ENCODE data around the gene KIF19. TPM values are rescaled to one million over a fixed set of nuclear protein-coding genes. Genes with fewer than 3 reads are reported as not detected.

Gene KIF19
- total and polyA plus RNA-seq, 2 experiments from 2014 or later = 0.46 to 0.80 TPM

GRCh38 chr17:74350486-74350885 is 24.5 kb downstream of the KIF19 start:
- peaks cover 59% of the 10 kb centered on the region for H3K27me3 ChIP-seq

GRCh38 chr17:74351552-74352210 is 25.7 kb downstream of the KIF19 start:
- Histone ChIP-seq H2AFZ (no peak overlapping the region), H3K4me3 (no peak overlapping the region), H3K27me3 (peaks cover 65% of the 10 kb centered on the region), H3K4me2 (peak overlapping the region; percentile 37), H3K36me3 (replicated peaks; ENCODE audit: insufficient read depth, low read depth) (no peaks in the 10 kb centered on the region), H3K79me2 (no peaks in the 10 kb centered on the region), H4K20me1 (ENCODE audit: insufficient read depth, poor library complexity, severe bottlenecking) (no peaks in the 10 kb centered on the region), H3K27ac (no peak overlapping the region), H3K4me1 (ENCODE audit: insufficient read depth) (no peaks in the 10 kb centered on the region), H3K9me2 (replicated peaks; ENCODE audit: insufficient read depth) (no peaks in the 10 kb centered on the region), H3K9me3 (ENCODE audit: low read depth) (no peaks in the 10 kb centered on the region)
- 6% methylated on average over 44 of the region's 55 CpGs for WGBS (ENCODE audit: low lambda C conversion rate, missing lambda C conversion rate)
- peak; percentile 21 for TF ChIP-seq CTCF (IDR thresholded peaks at IDR 0.05; ENCODE audit: poor library complexity)
- TF ChIP-seq EZH2phosphoT487 (IDR thresholded peaks at IDR 0.05; ENCODE audit: low read depth, severe bottlenecking, unreplicated experiment) = no peak
- peak; percentile 58 for TF ChIP-seq EZH2 (IDR thresholded peaks at IDR 0.05; ENCODE audit: borderline replicate concordance)
- DNase-seq (ENCODE audit: low spot score) = peak; percentile 57

More at GRCh38 chr17:74350486-74350885, 24.5 kb downstream of the KIF19 start:
- H2AFZ ChIP-seq = no peak overlapping the region
- H3K9me3 ChIP-seq (ENCODE audit: low read depth) = no peaks in the 10 kb centered on the region
- no peak overlapping the region for H3K4me2 ChIP-seq
- H4K20me1 ChIP-seq (ENCODE audit: insufficient read depth, poor library complexity, severe bottlenecking) = no peaks in the 10 kb centered on the region
- no peaks in the 10 kb centered on the region for H3K4me1 ChIP-seq (ENCODE audit: insufficient read depth)
- H3K27ac ChIP-seq = no peak overlapping the region
- no peaks in the 10 kb centered on the region for H3K79me2 ChIP-seq
- DNase-seq (ENCODE audit: low spot score) = no peak
- 81% methylated on average over 20 of the region's 20 CpGs for WGBS (ENCODE audit: low lambda C conversion rate, missing lambda C conversion rate)
- H3K36me3 ChIP-seq (replicated peaks; ENCODE audit: insufficient read depth, low read depth) = no peaks in the 10 kb centered on the region
- H3K4me3 ChIP-seq = no peak overlapping the region
- TF ChIP-seq EZH2 (IDR thresholded peaks at IDR 0.05; ENCODE audit: borderline replicate concordance) = no peak
- no peak for TF ChIP-seq EZH2phosphoT487 (IDR thresholded peaks at IDR 0.05; ENCODE audit: low read depth, severe bottlenecking, unreplicated experiment)
- TF ChIP-seq CTCF (IDR thresholded peaks at IDR 0.05; ENCODE audit: poor library complexity) = no peak
- H3K9me2 ChIP-seq (replicated peaks; ENCODE audit: insufficient read depth) = no peaks in the 10 kb centered on the region

GRCh38 chr17:74353446-74354060 is 27.5 kb downstream of the KIF19 start:
- Histone ChIP-seq H3K27me3 (peaks cover 70% of the 10 kb centered on the region), H3K27ac (no peak overlapping the region)

More at GRCh38 chr17:74353446-74354060, 27.5 kb downstream of the KIF19 start:
- 80% methylated on average over 10 of the region's 10 CpGs for WGBS (ENCODE audit: low lambda C conversion rate, missing lambda C conversion rate)
- Histone ChIP-seq H3K4me1 (ENCODE audit: insufficient read depth) (no peaks in the 10 kb centered on the region), H3K4me2 (no peak overlapping the region), H3K4me3 (no peak overlapping the region), H3K36me3 (replicated peaks; ENCODE audit: insufficient read depth, low read depth) (no peaks in the 10 kb centered on the region), H4K20me1 (ENCODE audit: insufficient read depth, poor library complexity, severe bottlenecking) (no peaks in the 10 kb centered on the region), H3K9me2 (replicated peaks; ENCODE audit: insufficient read depth) (no peaks in the 10 kb centered on the region), H3K9me3 (ENCODE audit: low read depth) (no peaks in the 10 kb centered on the region), H2AFZ (no peak overlapping the region), H3K79me2 (no peaks in the 10 kb centered on the region)
- DNase-seq (ENCODE audit: low spot score) = no peak
- TF ChIP-seq EZH2phosphoT487 (IDR thresholded peaks at IDR 0.05; ENCODE audit: low read depth, severe bottlenecking, unreplicated experiment) (no peak), CTCF (IDR thresholded peaks at IDR 0.05; ENCODE audit: poor library complexity) (no peak), EZH2 (IDR thresholded peaks at IDR 0.05; ENCODE audit: borderline replicate concordance) (no peak)
